Astrocyte of the cerebellum (primary cell): ENCODE results near the gene MNAT1.

Source experiments
- DNase-seq: peaks from one replicate; pipeline ENCODE4 v3.0.0-alpha.2; 2011; ENCODE audit warnings: low read depth
- H3K4me3 ChIP-seq: 2 replicates; pipeline ENCODE4 v1.5.1; 2011; ENCODE audit warnings: mild to moderate bottlenecking, low read depth, low read length, moderate library complexity
- in situ Hi-C: cut with HindIII; loops from 2 replicates; pipeline ENCODE4 v1.10.0; 2017; ENCODE audit warnings: low sequenced_read_pairs
- TF ChIP-seq, protein P1 (sequence below): IDR thresholded peaks from 2 replicates; pipeline ENCODE4 v1.5.1; 2012; ENCODE audit warnings: low read length, low read depth, moderate library complexity, mild to moderate bottlenecking; ENCODE audit errors: missing control alignments

Gene MNAT1

DNA sequence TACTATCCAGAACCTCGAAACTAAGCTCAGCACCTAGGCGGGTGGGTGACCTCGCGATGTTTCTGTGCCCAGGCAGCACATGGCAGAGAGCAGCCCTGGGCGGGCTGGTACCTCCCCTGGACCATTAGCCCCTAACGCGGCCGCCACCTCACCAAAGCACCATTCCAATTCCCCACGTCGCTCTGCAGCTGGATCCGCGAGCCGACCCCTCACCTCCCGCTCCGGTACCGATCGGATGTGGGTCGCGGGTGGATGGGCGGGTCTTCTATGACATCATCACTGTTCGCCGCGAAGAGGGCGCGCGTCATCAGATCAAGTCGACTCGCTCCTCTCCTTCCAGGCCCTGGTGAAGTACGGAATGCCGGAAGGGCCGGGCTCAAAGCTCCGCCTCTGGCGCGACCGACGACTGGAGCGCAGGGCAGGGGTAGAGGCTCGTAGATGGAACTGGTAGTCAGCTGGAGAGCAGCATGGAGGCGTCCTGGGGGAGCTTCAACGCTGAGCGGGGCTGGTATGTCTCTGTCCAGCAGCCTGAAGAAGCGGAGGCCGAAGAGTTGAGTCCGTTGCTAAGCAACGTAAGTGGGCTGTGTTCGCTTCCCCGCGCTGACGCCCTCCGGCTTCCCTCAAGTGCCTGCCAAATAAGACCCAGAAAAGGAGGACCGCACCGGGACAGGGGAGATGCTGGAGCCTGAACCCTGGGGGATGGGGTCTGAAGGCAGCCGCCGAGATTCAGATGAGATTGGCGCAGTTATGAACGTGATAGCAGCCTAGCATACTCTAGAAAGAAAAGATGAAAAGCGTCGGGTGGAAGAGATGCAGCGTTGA is 246.5 kb downstream of the MNAT1 start, which contains the start of the genes SLC38A6 and TRMT5:
Gene SLC38A6 (plus strand): TSS at position 435 of the 822 bp plus-strand sequence. CDS start 33 bp downstream, at position 468.
Gene TRMT5 (minus strand): TSS at position 269 of the 822 bp plus-strand sequence. CDS start 106 bp downstream, at position 163.
- in situ Hi-C loops = no loop called here
- H3K4me3 ChIP-seq = peak within 1 kb of the TSS; percentile 86
- DNase-seq = peak; percentile 91
- TF ChIP-seq, protein P1, sequence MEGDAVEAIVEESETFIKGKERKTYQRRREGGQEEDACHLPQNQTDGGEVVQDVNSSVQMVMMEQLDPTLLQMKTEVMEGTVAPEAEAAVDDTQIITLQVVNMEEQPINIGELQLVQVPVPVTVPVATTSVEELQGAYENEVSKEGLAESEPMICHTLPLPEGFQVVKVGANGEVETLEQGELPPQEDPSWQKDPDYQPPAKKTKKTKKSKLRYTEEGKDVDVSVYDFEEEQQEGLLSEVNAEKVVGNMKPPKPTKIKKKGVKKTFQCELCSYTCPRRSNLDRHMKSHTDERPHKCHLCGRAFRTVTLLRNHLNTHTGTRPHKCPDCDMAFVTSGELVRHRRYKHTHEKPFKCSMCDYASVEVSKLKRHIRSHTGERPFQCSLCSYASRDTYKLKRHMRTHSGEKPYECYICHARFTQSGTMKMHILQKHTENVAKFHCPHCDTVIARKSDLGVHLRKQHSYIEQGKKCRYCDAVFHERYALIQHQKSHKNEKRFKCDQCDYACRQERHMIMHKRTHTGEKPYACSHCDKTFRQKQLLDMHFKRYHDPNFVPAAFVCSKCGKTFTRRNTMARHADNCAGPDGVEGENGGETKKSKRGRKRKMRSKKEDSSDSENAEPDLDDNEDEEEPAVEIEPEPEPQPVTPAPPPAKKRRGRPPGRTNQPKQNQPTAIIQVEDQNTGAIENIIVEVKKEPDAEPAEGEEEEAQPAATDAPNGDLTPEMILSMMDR = no peak

GRCh38 chr14:60981633-60982455 is 247.3 kb downstream of the MNAT1 start:
- in situ Hi-C loops = no loop called here
- TF ChIP-seq, protein P1 = no peak
- no peak for DNase-seq
- H3K4me3 ChIP-seq = peak overlapping the region; percentile 86

GRCh38 chr14:60984196-60984595 is 249.6 kb downstream of the MNAT1 start:
- no peak overlapping the region for H3K4me3 ChIP-seq
- TF ChIP-seq, protein P1 = no peak
- no peak for DNase-seq
- in situ Hi-C loops = no loop called here

DNA sequence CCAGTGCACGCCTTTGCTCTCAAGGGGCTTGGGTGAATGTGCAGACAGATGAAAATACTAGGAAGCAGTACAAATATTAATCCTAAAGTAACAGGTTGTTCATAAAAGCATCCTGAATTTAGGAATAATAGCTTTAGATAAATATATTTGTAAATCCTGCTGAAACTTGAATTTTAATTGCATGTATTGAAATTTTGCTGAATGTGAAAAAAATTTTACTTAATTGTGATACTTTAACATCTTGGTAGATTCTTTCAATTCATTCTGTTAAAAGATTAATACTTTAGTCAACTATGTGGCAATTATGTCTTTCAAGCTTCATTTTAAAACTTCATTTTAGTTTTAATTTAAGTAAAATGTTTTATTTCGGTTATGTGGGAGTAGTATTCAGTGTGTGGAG is 251.9 kb downstream of the MNAT1 start:
- H3K4me3 ChIP-seq = no peak overlapping the region
- no peak for DNase-seq
- in situ Hi-C loops = no loop called here
- TF ChIP-seq, protein P1 = no peak

DNA sequence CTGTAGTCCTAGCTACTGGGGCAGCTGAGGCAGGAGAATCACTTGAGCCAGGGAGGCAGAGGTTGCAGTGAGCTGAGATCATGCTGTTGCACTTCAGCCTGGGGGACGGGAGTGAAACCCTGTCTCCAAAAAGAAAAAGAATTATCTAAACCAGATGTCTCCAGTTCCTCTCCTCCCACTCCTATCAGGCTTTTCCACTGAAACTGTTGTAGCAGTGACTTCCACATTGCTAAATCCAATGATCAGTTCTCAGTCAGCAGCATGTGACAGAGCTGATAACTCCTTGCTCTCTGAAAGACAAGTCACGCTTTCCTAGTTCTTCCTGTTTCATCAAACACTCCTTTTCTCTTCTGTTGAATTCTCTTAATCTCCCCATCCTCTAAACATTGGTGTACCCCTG is 255.0 kb downstream of the MNAT1 start:
- DNase-seq = no peak
- in situ Hi-C loops = no loop called here
- TF ChIP-seq, protein P1 = no peak
- H3K4me3 ChIP-seq = no peak overlapping the region

- no peak for DNase-seq
- in situ Hi-C loops = no loop called here
- H3K4me3 ChIP-seq = no peak overlapping the region
- TF ChIP-seq, protein P1 = no peak
Observed at GRCh38 chr14:60998617-60999016, 264.1 kb downstream of the MNAT1 start.
